Calu3 (cell line): ENCODE results near the gene TTC4. TPM values are rescaled to one million over a fixed set of nuclear protein-coding genes. Genes with fewer than 3 reads are reported as not detected.

Experiments
- BruUV-seq: library from RNA; stranded (reverse); fragments of 400-500 nt; replicated peaks from 2 replicates; lab custom pipeline; 2021; lab: Mats Ljungman, UMichigan
- CTCF ChIA-PET: fragments of 300-600 bp; sonication (Branson Sonifier 250); formaldehyde crosslinking; loops from one replicate; lab custom pipeline; 2022; ENCODE audit warnings: antibody characterized with exemption; lab: Charles Lee
- DNase-seq: peaks from one replicate; pipeline ENCODE4 v3.0.0; 2022
- H3K27ac Mint-ChIP-seq: one replicate; pipeline ENCODE4 v1.8.0; 2022; ENCODE audit warnings: mixed read lengths; ENCODE audit not compliant: unreplicated experiment
- H3K27me3 Mint-ChIP-seq: one replicate; pipeline ENCODE4 v1.8.0; 2022; ENCODE audit warnings: mixed read lengths; ENCODE audit not compliant: unreplicated experiment
- H3K36me3 Mint-ChIP-seq: one replicate; pipeline ENCODE4 v1.8.0; 2022; ENCODE audit warnings: mild to moderate bottlenecking, moderate library complexity, mixed read lengths; ENCODE audit not compliant: insufficient read depth, unreplicated experiment
- H3K4me1 Mint-ChIP-seq: one replicate; pipeline ENCODE4 v1.8.0; 2022; ENCODE audit warnings: mild to moderate bottlenecking, low read depth, mixed read lengths; ENCODE audit not compliant: unreplicated experiment
- H3K4me3 Mint-ChIP-seq: one replicate; pipeline ENCODE4 v1.8.0; 2022; ENCODE audit warnings: mild to moderate bottlenecking, low read depth, moderate library complexity, mixed read lengths; ENCODE audit not compliant: unreplicated experiment
- H3K9me3 Mint-ChIP-seq: one replicate; pipeline ENCODE4 v1.8.0; 2022; ENCODE audit warnings: low read depth, mixed read lengths; ENCODE audit not compliant: unreplicated experiment
- CTCF ChIP-seq: fragments of 200-600 bp; IDR thresholded peaks from one replicate; pipeline ENCODE4 v1.8.0; 2022; ENCODE audit warnings: antibody characterized with exemption; ENCODE audit not compliant: unreplicated experiment
- intact Hi-C: fragments of 100-400 bp; cut with micrococcal nuclease; formaldehyde crosslinking; loops from one replicate; pipeline ENCODE4 v1.10.0; 2022; ENCODE audit not compliant: unreplicated experiment
- total RNA-seq: library from RNA; stranded (reverse); gene quantifications from 2 replicates; pipeline ENCODE4 v1.2.3, GENCODE V29; 2022

Gene TTC4
- total RNA-seq, 1 experiment from 2014 or later: 22.9 TPM

GRCh38 chr1:54766726-54767125, 51.1 kb downstream of the TTC4 start:
- TF ChIP-seq CTCF: no peak
- no peak overlapping the region for H3K4me3 Mint-ChIP-seq
- no peak overlapping the region for H3K27ac Mint-ChIP-seq
- intact Hi-C loops: no loop called here
- H3K4me1 Mint-ChIP-seq: peaks cover 17% of the 10 kb centered on the region
- H3K27me3 Mint-ChIP-seq: no peaks in the 10 kb centered on the region
- CTCF ChIA-PET: interaction anchor here (1.5 kb wide), 1 partner anchor 34 kb away, joined by 9 read pairs; the partner anchor contains the start of gene TTC22
- H3K9me3 Mint-ChIP-seq: no peaks in the 10 kb centered on the region
- no peak for DNase-seq
- peaks cover 17% of the 10 kb centered on the region for H3K36me3 Mint-ChIP-seq
- BruUV-seq: no TSS peak

GRCh38 chr1:54767526-54767925, 51.9 kb downstream of the TTC4 start:
- H3K9me3 Mint-ChIP-seq: no peaks in the 10 kb centered on the region
- DNase-seq: no peak
- H3K27ac Mint-ChIP-seq: no peak overlapping the region
- no peak for TF ChIP-seq CTCF
- peaks cover 17% of the 10 kb centered on the region for H3K36me3 Mint-ChIP-seq
- no peak overlapping the region for H3K4me3 Mint-ChIP-seq
- intact Hi-C loops: no loop called here
- BruUV-seq: no TSS peak
- CTCF ChIA-PET: interaction anchor here (0.7 to 1.5 kb wide), 2 partner anchors 23 to 34 kb away, joined by 4 to 9 read pairs; partner anchors contain the start of gene TTC22
- peaks cover 17% of the 10 kb centered on the region for H3K4me1 Mint-ChIP-seq
- no peaks in the 10 kb centered on the region for H3K27me3 Mint-ChIP-seq

GRCh38 chr1:54768093-54768492, 52.4 kb downstream of the TTC4 start:
- Mint-ChIP-seq H3K36me3 (peaks cover 17% of the 10 kb centered on the region), H3K27ac (no peak overlapping the region), H3K9me3 (no peaks in the 10 kb centered on the region), H3K27me3 (no peaks in the 10 kb centered on the region), H3K4me3 (no peak overlapping the region), H3K4me1 (peaks cover 11% of the 10 kb centered on the region)
- CTCF ChIA-PET: interaction anchor here (0.6 to 1.5 kb wide), 2 partner anchors 33 to 332 kb away, joined by 3 to 9 read pairs; partner anchors contain the start of gene TTC22
- intact Hi-C loops: no loop called here
- peak; percentile 17 for DNase-seq
- no TSS peak for BruUV-seq
- TF ChIP-seq CTCF: no peak

GRCh38 chr1:54772951-54773350, 57.3 kb downstream of the TTC4 start:
- no peak for DNase-seq
- intact Hi-C loops: no loop called here
- Mint-ChIP-seq H3K27me3 (no peaks in the 10 kb centered on the region), H3K36me3 (no peaks in the 10 kb centered on the region), H3K4me3 (no peak overlapping the region), H3K4me1 (no peaks in the 10 kb centered on the region), H3K27ac (no peak overlapping the region), H3K9me3 (no peaks in the 10 kb centered on the region)
- CTCF ChIA-PET: no interaction called here
- no peak for TF ChIP-seq CTCF
- BruUV-seq: no TSS peak
